A549 (cell line): Measurements from ENCODE around the gene LHX4.

Source experiments
- NR3C1 ChIP-seq: fragments of >200 bp; sonication (Bioruptor Twin); formaldehyde crosslinking; IDR thresholded peaks from 3 replicates; pipeline ENCODE4 v1.6.1; 2017
- RNF2 ChIP-seq: fragments of 200-600 bp; sonication (generic); IDR thresholded peaks from 2 replicates; pipeline ENCODE4 v1.6.1; 2016; ENCODE audit warnings: low read depth, mild to moderate bottlenecking, antibody characterized with exemption, moderate library complexity, borderline replicate concordance
- TF ChIP-seq, protein P1 (sequence below): fragments of >200 bp; sonication (Bioruptor Twin); formaldehyde crosslinking; IDR thresholded peaks from 3 replicates; pipeline ENCODE4 v1.5.1; 2016

DNA sequence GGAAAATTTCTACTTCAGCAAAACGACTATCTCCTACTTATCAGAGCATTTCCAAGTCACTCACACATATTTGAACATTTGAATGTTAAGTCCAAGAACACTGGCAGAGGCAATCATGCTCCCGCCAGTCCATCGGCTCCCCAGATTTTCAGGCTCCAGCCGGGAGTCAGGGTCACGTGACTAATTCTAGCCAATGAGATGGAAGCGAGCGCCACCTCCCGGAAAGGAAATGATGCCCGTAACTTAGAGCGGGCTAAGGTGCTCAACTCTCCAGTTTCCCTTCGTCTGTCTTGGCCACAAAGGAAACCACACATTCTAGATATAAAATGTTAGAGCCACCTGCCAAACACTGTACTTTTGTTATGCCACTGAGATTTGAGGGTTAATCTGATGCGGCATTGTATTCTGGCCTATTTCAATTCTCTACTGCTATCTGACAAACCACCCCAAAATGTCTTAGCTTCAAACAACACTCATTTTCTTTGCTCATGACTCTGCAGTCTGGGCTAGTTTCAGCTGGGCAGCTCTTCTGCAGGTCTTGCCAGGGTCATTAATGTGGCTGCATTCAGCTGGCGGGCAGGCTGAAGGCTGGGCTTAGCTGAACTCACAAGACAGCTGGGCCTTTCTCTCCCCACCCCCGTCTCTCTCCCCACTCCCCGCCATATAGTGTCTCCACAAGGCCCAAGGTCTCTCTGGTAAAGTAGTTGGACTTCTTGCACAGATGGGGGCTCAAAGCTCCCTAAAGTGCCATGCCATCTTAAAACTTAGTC is 16.5 kb upstream of the LHX4 start:
- TF ChIP-seq, protein P1, sequence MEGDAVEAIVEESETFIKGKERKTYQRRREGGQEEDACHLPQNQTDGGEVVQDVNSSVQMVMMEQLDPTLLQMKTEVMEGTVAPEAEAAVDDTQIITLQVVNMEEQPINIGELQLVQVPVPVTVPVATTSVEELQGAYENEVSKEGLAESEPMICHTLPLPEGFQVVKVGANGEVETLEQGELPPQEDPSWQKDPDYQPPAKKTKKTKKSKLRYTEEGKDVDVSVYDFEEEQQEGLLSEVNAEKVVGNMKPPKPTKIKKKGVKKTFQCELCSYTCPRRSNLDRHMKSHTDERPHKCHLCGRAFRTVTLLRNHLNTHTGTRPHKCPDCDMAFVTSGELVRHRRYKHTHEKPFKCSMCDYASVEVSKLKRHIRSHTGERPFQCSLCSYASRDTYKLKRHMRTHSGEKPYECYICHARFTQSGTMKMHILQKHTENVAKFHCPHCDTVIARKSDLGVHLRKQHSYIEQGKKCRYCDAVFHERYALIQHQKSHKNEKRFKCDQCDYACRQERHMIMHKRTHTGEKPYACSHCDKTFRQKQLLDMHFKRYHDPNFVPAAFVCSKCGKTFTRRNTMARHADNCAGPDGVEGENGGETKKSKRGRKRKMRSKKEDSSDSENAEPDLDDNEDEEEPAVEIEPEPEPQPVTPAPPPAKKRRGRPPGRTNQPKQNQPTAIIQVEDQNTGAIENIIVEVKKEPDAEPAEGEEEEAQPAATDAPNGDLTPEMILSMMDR: no peak
- TF ChIP-seq NR3C1 (no peak), RNF2 (no peak)
